ENCODE measurements around the gene ZNF488.
"Not testable (repeated sequence)": the region's sequence is repeated elsewhere in the genome, so short reads cannot be mapped to it uniquely, and the experiment has no call there.

ZNF488 gene

DNA sequence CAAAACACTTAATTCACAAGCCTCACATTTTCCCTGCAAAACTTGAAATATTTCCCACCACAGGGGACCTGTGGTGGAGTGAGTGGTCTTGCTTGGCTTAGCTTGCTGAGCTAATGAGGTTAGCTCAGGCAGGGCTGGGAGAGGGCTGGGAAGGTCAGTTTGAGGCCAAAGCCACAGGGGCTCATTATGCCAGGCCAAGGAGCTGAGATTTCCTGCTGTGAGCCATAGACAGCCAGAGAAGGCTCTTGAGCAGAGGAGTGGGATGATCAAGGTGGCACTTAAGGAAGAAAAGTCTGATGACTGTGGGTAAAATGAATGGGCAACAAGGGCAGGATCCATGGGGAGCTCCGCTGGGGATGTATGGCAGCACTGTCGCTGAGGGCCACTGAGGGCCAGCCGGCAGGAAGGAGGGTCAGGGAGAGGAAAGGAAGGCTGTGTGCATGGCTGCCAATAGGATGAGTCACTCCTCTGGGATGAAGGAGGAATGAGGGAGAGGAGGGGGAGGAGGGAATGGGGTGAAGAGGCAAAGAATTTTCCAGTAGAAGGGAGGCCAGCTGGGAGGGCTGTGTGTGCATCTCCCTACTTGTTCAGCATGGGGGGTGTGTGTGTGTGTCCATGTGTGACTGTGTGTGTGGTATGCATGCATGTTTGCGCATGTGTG lies 18.7 kb upstream of the ZNF488 start:
- DNase-seq (ENCODE audit: low spot score in 2 of 2) (peak in 1 of 2 donors; percentile 26), ATAC-seq (no peak)
- Mint-ChIP-seq H3K27ac (no peak overlapping the region), H3K4me1 (no peaks in the 10 kb centered on the region), H3K36me3 (no peaks in the 10 kb centered on the region), H3K4me3 (no peak overlapping the region), H3K9me3 (no peaks in the 10 kb centered on the region)

GRCh38 chr10:47401874-47402640 lies 18.0 kb upstream of the ZNF488 start:
- Mint-ChIP-seq H3K36me3 (no peaks in the 10 kb centered on the region), H3K27ac (no peak overlapping the region), H3K4me1 (no peaks in the 10 kb centered on the region), H3K4me3 (no peak overlapping the region), H3K9me3 (no peaks in the 10 kb centered on the region)
- DNase-seq (ENCODE audit: low spot score in 2 of 2) (peak in 1 of 2 donors; percentile 28), ATAC-seq (no peak)

DNA sequence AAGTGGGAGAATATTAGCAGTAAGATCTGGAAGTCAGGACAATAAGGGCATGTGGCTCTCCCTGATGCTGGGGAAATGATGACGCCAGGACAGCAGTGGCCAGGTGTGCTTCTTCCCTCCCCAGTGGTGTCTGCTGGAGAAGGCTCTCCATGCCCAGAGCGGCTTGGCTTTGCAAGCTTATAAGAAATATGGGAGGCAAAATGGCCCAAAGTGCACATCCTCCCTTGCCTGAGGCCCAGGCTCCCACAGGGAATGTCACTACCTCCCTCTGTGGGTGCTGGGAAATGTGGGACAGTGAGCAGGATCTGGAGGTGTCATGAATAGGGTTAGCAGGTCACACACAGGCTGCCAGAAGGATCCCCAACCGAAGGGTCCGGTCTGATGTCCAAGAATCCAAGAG lies 17.1 kb upstream of the ZNF488 start:
- Mint-ChIP-seq H3K27ac (no peak overlapping the region), H3K4me1 (no peaks in the 10 kb centered on the region), H3K4me3 (no peak overlapping the region), H3K36me3 (no peaks in the 10 kb centered on the region), H3K9me3 (no peaks in the 10 kb centered on the region)
- ATAC-seq (no peak), DNase-seq (ENCODE audit: low spot score in 2 of 2) (peak in 1 of 2 donors; percentile 26)

DNA sequence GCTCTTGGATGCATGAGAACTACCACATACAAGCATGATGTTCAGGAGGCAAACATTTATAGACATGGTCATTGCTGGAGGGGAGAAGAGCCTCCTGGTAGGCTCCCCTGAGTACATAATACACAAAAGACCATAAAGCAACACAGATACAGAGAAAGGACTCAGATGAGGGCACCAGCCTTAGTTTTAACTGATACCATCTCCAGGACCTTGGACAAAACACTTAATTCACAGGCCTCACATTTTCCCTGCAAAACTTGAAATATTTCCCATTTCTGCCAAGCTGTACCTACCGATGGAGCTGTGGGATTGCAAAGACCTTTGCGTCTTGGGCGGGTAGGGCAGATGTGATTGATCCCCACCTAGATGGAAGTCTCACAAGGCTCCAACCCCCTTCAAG lies 16.7 kb upstream of the ZNF488 start:
- H3K4me1 Mint-ChIP-seq = no peaks in the 10 kb centered on the region
- no peak for ATAC-seq
- no peak overlapping the region for H3K4me3 Mint-ChIP-seq
- no peaks in the 10 kb centered on the region for H3K36me3 Mint-ChIP-seq
- H3K27ac Mint-ChIP-seq = no peak overlapping the region
- no peaks in the 10 kb centered on the region for H3K9me3 Mint-ChIP-seq
- no peak for DNase-seq (ENCODE audit: low spot score in 2 of 2)

DNA sequence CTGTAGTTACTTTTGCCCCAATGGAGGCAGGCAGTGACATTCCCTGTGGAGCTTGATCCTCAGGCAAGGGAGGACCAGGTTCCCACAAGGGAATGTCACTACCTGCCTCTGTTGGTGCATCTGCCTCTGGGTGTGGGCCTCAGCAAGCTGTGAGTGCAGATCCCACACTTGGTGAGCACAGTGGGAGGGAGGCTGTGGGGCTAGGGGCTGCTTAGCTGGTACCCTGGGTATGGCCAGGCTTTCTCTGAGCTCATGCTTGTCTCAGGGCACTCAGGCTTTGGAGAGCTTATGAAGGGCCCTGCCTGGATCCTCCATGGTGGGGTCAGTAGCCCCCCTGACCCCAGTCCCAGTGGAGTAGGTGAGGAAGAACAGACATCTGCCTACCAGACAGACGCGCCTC lies 16.2 kb upstream of the ZNF488 start:
- Mint-ChIP-seq H3K4me3 (no peak overlapping the region), H3K36me3 (no peaks in the 10 kb centered on the region), H3K27ac (no peak overlapping the region), H3K9me3 (no peaks in the 10 kb centered on the region), H3K4me1 (no peaks in the 10 kb centered on the region)
- no peak for ATAC-seq
- peak in 1 of 2 donors; percentile 12 for DNase-seq (ENCODE audit: low spot score in 2 of 2)

GRCh38 chr10:47397256-47397655 lies 13.2 kb upstream of the ZNF488 start:
- Mint-ChIP-seq H3K9me3 (no peaks in the 10 kb centered on the region), H3K4me1 (no peaks in the 10 kb centered on the region), H3K4me3 (no peak overlapping the region), H3K27ac (no peak overlapping the region), H3K36me3 (no peaks in the 10 kb centered on the region)
- ATAC-seq (no peak), DNase-seq (ENCODE audit: low spot score in 2 of 2) (no peak)

GRCh38 chr10:47396311-47396717 lies 12.2 kb upstream of the ZNF488 start:
- Mint-ChIP-seq H3K4me1 (no peaks in the 10 kb centered on the region), H3K9me3 (no peaks in the 10 kb centered on the region), H3K4me3 (no peak overlapping the region), H3K27ac (no peak overlapping the region), H3K36me3 (no peaks in the 10 kb centered on the region)
- DNase-seq (ENCODE audit: low spot score in 2 of 2) (no peak), ATAC-seq (peak; percentile 39)

- H3K4me3 Mint-ChIP-seq = no peak overlapping the region
- no peak overlapping the region for H3K27ac Mint-ChIP-seq
- H3K4me1 Mint-ChIP-seq = peaks cover 4% of the 10 kb centered on the region
- DNase-seq (ENCODE audit: low spot score in 2 of 2) (no peak), ATAC-seq (no peak)
- H3K9me3 Mint-ChIP-seq = no peaks in the 10 kb centered on the region
- H3K36me3 Mint-ChIP-seq = no peaks in the 10 kb centered on the region
Observed at GRCh38 chr10:47389619-47390018, 5.5 kb upstream of the ZNF488 start.

GRCh38 chr10:47388879-47389278 lies 4.8 kb upstream of the ZNF488 start:
- DNase-seq (ENCODE audit: low spot score in 2 of 2) (no peak), ATAC-seq (no peak)
- Mint-ChIP-seq H3K27ac (no peak overlapping the region), H3K36me3 (no peaks in the 10 kb centered on the region), H3K4me3 (no peak overlapping the region), H3K4me1 (peaks cover 8% of the 10 kb centered on the region), H3K9me3 (no peaks in the 10 kb centered on the region)

DNA sequence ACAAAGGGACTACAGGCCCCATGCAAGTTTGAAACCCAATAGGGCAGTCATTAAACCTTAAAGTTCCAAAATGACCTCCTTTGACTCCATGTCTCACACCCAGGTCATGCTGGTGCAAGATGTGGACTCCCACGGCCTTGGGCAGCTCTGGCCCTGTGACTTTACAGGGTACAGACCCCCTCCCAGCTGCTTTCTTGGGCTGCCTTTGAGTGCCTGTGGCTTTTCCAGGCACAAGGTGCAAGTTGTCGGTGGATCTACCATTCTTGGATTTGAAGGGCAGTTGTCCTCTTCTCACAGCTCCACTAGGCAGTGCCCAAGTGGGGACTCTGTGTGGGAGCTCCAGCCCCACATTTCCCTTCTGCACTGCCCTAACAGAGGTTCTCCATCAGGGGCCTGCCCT lies 2.0 kb upstream of the ZNF488 start:
- not testable (repeated sequence) for H3K9me3 Mint-ChIP-seq; H3K4me3 Mint-ChIP-seq; DNase-seq (ENCODE audit: low spot score in 2 of 2); H3K36me3 Mint-ChIP-seq; H3K27ac Mint-ChIP-seq; ATAC-seq
- peaks cover 16% of the 10 kb centered on the region for H3K4me1 Mint-ChIP-seq

GRCh38 chr10:47383261-47384147 lies 589 bp downstream of the ZNF488 start:
- H3K9me3 Mint-ChIP-seq = no peaks in the 10 kb centered on the region
- ATAC-seq = no peak
- H3K27ac Mint-ChIP-seq = no peak overlapping the region
- no peak for DNase-seq (ENCODE audit: low spot score in 2 of 2)
- H3K36me3 Mint-ChIP-seq = no peaks in the 10 kb centered on the region
- H3K4me3 Mint-ChIP-seq = peak overlapping the region; percentile 70
- peaks cover 16% of the 10 kb centered on the region for H3K4me1 Mint-ChIP-seq

DNA sequence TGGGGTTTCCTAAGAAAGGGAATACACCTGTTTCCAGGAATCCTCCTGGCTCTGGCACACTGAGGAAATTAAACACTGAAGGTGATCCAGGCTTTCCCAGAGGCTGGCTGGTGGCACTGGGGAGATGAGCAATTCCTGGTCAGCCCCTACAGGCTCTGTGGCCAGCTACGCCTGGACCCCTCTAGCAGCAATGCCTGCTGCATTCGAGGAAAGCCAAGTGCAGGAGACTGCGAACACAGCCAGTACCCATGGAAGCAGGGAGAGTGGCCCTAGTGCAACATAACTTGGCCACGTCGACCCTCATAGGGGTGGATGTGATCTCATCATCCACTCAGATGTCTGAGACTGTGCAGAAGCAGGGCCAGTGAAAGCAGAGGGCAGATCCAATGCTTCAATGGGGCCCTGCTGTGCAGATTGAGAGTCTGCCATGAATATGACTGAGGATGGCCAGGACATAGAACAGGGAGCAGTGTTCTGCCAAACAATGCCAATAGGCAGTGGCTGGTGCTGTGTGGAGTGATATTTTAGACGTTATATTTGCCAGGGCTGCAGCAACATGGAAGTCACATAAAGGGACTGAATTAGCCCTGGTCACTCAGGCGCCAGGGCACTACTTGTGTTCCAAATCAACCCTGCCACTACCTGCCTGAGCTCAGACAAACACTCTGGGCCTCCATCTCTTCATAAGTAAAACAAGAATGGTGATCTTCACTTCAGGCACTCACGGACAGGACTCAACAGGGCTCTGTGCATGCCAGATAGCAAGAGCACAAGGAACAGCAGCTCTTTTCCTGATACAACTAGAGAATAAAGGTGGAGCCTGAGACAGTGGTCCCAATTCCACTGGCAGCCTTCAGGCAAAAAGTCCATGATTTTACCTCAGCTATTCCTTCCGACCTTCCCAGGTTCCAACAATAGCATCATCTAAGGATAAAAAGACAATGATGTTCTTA lies 2.4 kb downstream of the ZNF488 start:
- ATAC-seq (no peak), DNase-seq (ENCODE audit: low spot score in 2 of 2) (no peak)
- Mint-ChIP-seq H3K9me3 (no peaks in the 10 kb centered on the region), H3K4me3 (no peak overlapping the region), H3K4me1 (peaks cover 24% of the 10 kb centered on the region), H3K27ac (no peak overlapping the region), H3K36me3 (no peaks in the 10 kb centered on the region)

DNA sequence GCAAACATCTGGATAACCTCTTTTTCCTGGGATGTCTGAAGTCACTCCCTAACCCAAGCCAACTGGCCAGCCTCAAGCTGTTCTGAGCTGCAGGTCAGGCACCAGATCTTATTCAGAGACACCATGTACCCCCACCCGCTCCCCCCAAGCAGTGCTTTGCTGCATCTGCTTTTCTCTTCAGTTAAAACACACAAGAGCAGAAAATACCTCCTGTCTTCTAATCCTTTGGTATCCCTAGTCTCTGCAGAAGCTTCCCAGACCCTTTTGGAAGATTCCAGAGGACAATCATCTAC lies 3.0 kb downstream of the ZNF488 start:
- Mint-ChIP-seq H3K9me3 (no peaks in the 10 kb centered on the region), H3K4me1 (peaks cover 24% of the 10 kb centered on the region), H3K27ac (no peak overlapping the region), H3K4me3 (no peak overlapping the region), H3K36me3 (no peaks in the 10 kb centered on the region)
- DNase-seq (ENCODE audit: low spot score in 2 of 2) (no peak), ATAC-seq (no peak)

DNA sequence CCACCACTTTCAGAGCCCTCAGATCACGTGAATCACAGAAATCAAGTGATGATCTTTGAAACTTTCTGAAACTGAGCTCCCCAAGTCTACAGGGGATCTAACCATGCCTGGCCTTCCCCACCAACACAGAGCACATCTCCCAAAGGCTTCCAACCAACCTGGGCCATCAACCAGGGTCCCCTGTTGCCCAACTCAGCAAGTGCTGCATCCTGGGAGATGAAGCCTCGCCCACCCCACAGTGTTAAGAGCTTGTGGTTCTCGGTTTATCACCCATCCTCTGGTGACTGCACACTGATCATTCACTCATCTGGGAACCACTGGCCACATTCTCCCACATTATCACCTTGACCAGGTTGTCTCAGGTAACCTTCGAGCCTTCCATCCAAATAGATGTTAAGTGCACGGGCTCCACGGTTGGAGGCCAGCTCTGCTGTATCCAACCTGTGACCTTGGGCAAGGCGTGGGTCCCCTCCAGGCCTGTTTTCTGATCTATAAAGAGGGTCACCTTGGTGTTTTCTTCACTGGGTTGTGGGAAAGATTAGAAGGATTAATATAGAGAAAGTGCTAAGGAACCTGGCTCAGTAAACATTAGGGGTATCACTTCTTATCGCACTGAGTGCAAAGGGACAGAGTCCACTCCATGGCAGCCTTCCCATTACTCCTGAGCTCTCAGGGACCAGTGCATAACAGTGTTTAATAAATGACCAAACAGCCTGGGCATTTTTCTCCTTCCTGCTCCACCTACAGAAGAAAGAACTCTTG lies 3.6 kb downstream of the ZNF488 start:
- H3K27ac Mint-ChIP-seq = no peak overlapping the region
- H3K4me1 Mint-ChIP-seq = peaks cover 24% of the 10 kb centered on the region
- no peak overlapping the region for H3K4me3 Mint-ChIP-seq
- ATAC-seq = no peak
- H3K36me3 Mint-ChIP-seq = no peaks in the 10 kb centered on the region
- no peaks in the 10 kb centered on the region for H3K9me3 Mint-ChIP-seq
- DNase-seq (ENCODE audit: low spot score in 2 of 2) = no peak
